SK-N-SH (cell line): ENCODE data around the gene HIPK1.

Experiments used
- CTCF ChIP-seq: fragments of 200-600 bp; sonication (generic); IDR thresholded peaks from 2 replicates; pipeline ENCODE4 v1.6.1; 2017; ENCODE audit warnings: antibody characterized with exemption, mild to moderate bottlenecking, moderate library complexity
- EZH2phosphoT487 ChIP-seq: fragments of 200-600 bp; sonication (generic); IDR thresholded peaks from 2 replicates; pipeline ENCODE4 v1.6.1; 2017; ENCODE audit warnings: low read depth, mixed run types, mild to moderate bottlenecking, antibody characterized with exemption, moderate library complexity, borderline replicate concordance
- FOSL2 ChIP-seq: IDR thresholded peaks from 2 replicates; pipeline ENCODE4 v1.4.0; 2012; ENCODE audit warnings: low read depth, mild to moderate bottlenecking, moderate library complexity, borderline replicate concordance
- FOXJ3 ChIP-seq: sonication (generic); formaldehyde crosslinking; IDR thresholded peaks from 2 replicates; pipeline ENCODE4 v1.5.1; 2020; ENCODE audit warnings: mild to moderate bottlenecking, missing genetic modification reagents
- IRF3 ChIP-seq: fragments of 150-350 bp; IDR thresholded peaks from 2 replicates; pipeline ENCODE4 v1.6.1; 2016; ENCODE audit warnings: mild to moderate bottlenecking, low read depth, low read length
- JUND ChIP-seq: IDR thresholded peaks from 2 replicates; pipeline ENCODE4 v1.4.0; 2012
- MAX ChIP-seq: IDR thresholded peaks from 2 replicates; pipeline ENCODE4 v1.4.0; 2012; ENCODE audit warnings: low read depth
- POLR2AphosphoS5 ChIP-seq: IDR thresholded peaks from 2 replicates; pipeline ENCODE4 v1.6.1; 2012; ENCODE audit warnings: low read depth, low read length
- RCOR1 ChIP-seq: fragments of 150-350 bp; IDR thresholded peaks from 2 replicates; pipeline ENCODE4 v1.6.1; 2017; ENCODE audit warnings: antibody characterized with exemption, low read length
- SMC3 ChIP-seq: IDR thresholded peaks from 2 replicates; pipeline ENCODE4 v1.6.1; 2012; ENCODE audit warnings: low read depth, low read length, improper control_type of control experiment
- TAF1 ChIP-seq: IDR thresholded peaks from 2 replicates; pipeline ENCODE4 v1.6.1; 2012; ENCODE audit warnings: low read depth, mild to moderate bottlenecking, low read length, moderate library complexity, borderline replicate concordance
- YY1 ChIP-seq: IDR thresholded peaks from 2 replicates; pipeline ENCODE4 v1.4.0; 2012; ENCODE audit warnings: low read depth, mild to moderate bottlenecking

- TF ChIP-seq TAF1 (no peak), CTCF (no peak), JUND (no peak), EZH2phosphoT487 (no peak), FOXJ3 (no peak), IRF3 (no peak), RCOR1 (no peak), FOSL2 (no peak), POLR2AphosphoS5 (no peak), SMC3 (no peak), MAX (no peak), YY1 (no peak)
These were observed 93.8 kb downstream of the HIPK1 start for GRCh38 chr1:114022877-114023276.
